Measurements from ENCODE around the gene CENPP. TPM values are rescaled to one million over a fixed set of nuclear protein-coding genes. Genes with fewer than 3 reads are reported as not detected.

The CENPP gene
- polyA plus RNA-seq, 2 of the 4 experiments (the other 2 are of a cell fraction): 7.2 to 13.4 TPM

GRCh38 chr9:92500725-92501124, 175.0 kb downstream of the CENPP start (continued):
- TF ChIP-seq JUNB (IDR thresholded peaks at IDR 0.05) (no peak), USF2 (IDR thresholded peaks at IDR 0.05) (no peak), RAD21 (conservative IDR thresholded peaks at IDR 0.05 in 1 of 2, IDR thresholded peaks at IDR 0.05 in 1 of 2) (no peak)

DNA sequence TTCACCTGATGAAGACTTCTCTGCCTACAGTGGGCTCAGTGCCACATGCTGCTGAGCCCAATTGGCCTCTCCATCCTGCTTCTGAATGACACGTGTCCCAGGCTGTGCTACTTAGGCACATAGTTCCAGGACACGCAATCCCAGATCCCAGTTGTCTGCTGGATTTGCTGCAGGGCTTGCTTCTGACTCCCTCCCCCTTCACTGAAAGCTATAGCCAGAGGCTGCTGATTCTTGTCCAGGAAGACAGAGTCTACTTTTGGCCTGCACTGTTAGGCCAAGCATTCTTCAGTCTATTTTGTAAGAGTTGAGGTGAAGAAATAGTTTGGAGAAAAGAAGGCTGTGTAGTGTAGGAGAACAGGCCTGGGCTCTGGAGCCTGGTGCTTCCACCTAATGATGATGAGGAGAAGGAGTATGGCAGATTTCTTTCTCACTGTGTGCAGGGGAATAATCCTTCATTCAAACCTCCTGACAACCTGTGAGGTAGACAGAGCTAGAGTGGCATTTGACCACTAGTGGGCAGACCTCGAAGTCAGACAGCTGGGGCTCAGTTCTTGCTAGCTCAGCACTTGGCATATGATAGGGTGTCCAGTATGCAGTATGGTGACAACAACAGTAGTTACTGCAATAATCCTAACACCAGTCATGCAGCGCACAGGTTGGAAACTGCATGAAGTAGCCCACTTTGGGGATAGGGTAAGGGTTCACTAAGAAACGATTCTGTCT, 176.1 kb downstream of the CENPP start:
- H3K27ac ChIP-seq: no peak overlapping the region
- peak; percentile 30 to 42; a peak in 2 of 5 replicates for TF ChIP-seq RAD21 (conservative IDR thresholded peaks at IDR 0.05 in 1 of 2, IDR thresholded peaks at IDR 0.05 in 1 of 2)
- peak; percentile 98 for TF ChIP-seq MAFK (IDR thresholded peaks at IDR 0.05; ENCODE audit: partially characterized antibody)
- peak; percentile 43; the same call in 1 of the 3 replicates for TF ChIP-seq SMC3 (IDR thresholded peaks at IDR 0.05)
- TF ChIP-seq CTCF (IDR thresholded peaks at IDR 0.05): peak; percentile 54
- TF ChIP-seq TP53 (CRISPR knock-in tag; IDR thresholded peaks at IDR 0.05): no peak
- TF ChIP-seq HOXB13 (CRISPR knock-in tag; IDR thresholded peaks at IDR 0.05; ENCODE audit: low read depth): no peak
- FAIRE-seq (peak; percentile 46), ATAC-seq (peak; percentile 89 to 93), DNase-seq (ENCODE audit: low read depth in 1 of 2, low spot score in 1 of 2) (peak; percentile 43 to 65)
- 66% methylated on average over 5 of the region's 5 CpGs for whole genome bisulfite sequencing (ENCODE audit: missing lambda C conversion rate)
- H3K4me2 ChIP-seq: no peak overlapping the region
- ChIA-PET POLR2A (no interaction called here), CTCF (interaction anchor here (0.6 to 1.9 kb wide), 16 partner anchors 7 to 364 kb away, joined by 3 to 10 read pairs (median 3); no protein-coding TSS in a partner anchor)
- peaks cover 19% of the 10 kb centered on the region for H3K4me1 ChIP-seq
- H3K4me3 ChIP-seq: no peak overlapping the region
- no peaks in the 10 kb centered on the region for H3K9me3 ChIP-seq

DNA sequence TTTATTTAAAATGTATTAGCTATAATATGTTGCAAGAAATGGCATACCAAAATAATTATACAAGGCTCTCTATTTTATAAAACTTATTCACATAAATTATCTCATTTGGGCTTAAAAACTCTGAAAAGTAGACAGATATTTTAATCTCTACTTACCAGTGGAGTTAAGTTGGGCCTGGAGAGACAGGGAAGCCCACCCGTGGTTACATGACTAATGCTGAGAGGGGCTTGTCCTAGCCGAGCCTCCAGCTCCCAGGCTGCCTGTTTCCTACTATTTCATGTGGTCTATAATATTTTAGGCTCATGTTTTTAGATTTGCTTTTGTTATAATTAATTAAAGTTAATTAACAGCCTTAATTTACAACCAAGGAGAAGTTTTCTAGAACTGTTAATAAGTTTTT, 177.4 kb downstream of the CENPP start:
- Histone ChIP-seq H3K27ac (no peak overlapping the region), H3K9me3 (no peaks in the 10 kb centered on the region), H3K4me2 (no peak overlapping the region), H3K4me1 (peaks cover 24% of the 10 kb centered on the region), H3K4me3 (no peak overlapping the region)
- ChIA-PET POLR2A (interaction anchor here (0.6 kb wide), 1 partner anchor 898 kb away, joined by 3 read pairs; no protein-coding TSS in a partner anchor), CTCF (interaction anchor here (1.2 to 1.9 kb wide), 6 partner anchors 9 to 131 kb away, joined by 3 to 10 read pairs (median 4); no protein-coding TSS in a partner anchor)
- ATAC-seq: no peak
- no peak for FAIRE-seq
- no peak for DNase-seq (ENCODE audit: low read depth in 1 of 2, low spot score in 1 of 2)
- 84% methylated on average over 2 of the region's 2 CpGs for WGBS (ENCODE audit: missing lambda C conversion rate)
- TF ChIP-seq GATA3 (IDR thresholded peaks at IDR 0.05; ENCODE audit: borderline replicate concordance) (no peak), ZNF302 (CRISPR knock-in tag; IDR thresholded peaks at IDR 0.05) (no peak), HEYL (CRISPR knock-in tag; IDR thresholded peaks at IDR 0.05) (no peak), EHMT2 (IDR thresholded peaks at IDR 0.05; ENCODE audit: low read depth) (no peak), SMC3 (IDR thresholded peaks at IDR 0.05) (no peak), MYC (IDR thresholded peaks at IDR 0.05; ENCODE audit: borderline replicate concordance, low read length) (no peak), RAD21 (conservative IDR thresholded peaks at IDR 0.05 in 1 of 2, IDR thresholded peaks at IDR 0.05 in 1 of 2) (no peak), FOSB (CRISPR knock-in tag; IDR thresholded peaks at IDR 0.05) (no peak), CEBPB (IDR thresholded peaks at IDR 0.05) (no peak)

DNA sequence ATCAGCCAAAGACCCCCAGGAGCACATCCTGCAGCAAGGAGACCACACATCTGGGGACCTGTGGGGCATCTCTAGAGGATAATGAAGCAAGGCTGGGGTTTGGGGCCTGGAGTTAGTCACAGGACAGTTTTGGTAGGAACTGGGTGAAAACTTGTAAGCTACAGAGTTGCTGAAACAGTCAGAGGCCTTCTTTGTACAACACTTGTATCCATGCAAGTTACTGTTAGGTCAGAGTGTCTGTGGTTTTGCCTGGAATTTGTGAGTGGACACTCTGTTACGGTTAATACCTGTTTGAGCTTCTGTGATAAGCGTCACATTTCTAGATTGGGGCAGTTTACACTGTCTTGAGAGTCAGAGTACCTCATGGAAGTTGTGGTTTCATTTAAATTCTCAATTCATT, 179.1 kb downstream of the CENPP start:
- WGBS (ENCODE audit: missing lambda C conversion rate): 92% methylated on average over 2 of the region's 2 CpGs
- TF ChIP-seq, protein P1, sequence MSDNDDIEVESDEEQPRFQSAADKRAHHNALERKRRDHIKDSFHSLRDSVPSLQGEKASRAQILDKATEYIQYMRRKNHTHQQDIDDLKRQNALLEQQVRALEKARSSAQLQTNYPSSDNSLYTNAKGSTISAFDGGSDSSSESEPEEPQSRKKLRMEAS (IDR thresholded peaks at IDR 0.05): no peak
- no peak for TF ChIP-seq CBX8 (IDR thresholded peaks at IDR 0.05)
- TF ChIP-seq HOXB5 (CRISPR knock-in tag; IDR thresholded peaks at IDR 0.05): no peak
- TF ChIP-seq EHMT2 (IDR thresholded peaks at IDR 0.05; ENCODE audit: low read depth): no peak
- no peak for TF ChIP-seq HDAC2 (IDR thresholded peaks at IDR 0.05)
- no peak for TF ChIP-seq MAFK (IDR thresholded peaks at IDR 0.05; ENCODE audit: partially characterized antibody)
- no peak for TF ChIP-seq FOSB (CRISPR knock-in tag; IDR thresholded peaks at IDR 0.05)
- no peak for TF ChIP-seq ZC3H11A (IDR thresholded peaks at IDR 0.05)
- TF ChIP-seq POLR2AphosphoS2 (conservative IDR thresholded peaks at IDR 0.05; ENCODE audit: low read length): no peak
- no peak for TF ChIP-seq MYC (IDR thresholded peaks at IDR 0.05; ENCODE audit: borderline replicate concordance, low read length)
- TF ChIP-seq HES2 (IDR thresholded peaks at IDR 0.05): no peak
- ATAC-seq (no peak), DNase-seq (ENCODE audit: low read depth in 1 of 2, low spot score in 1 of 2) (no peak), FAIRE-seq (no peak)
- H3K9me3 ChIP-seq: no peaks in the 10 kb centered on the region
- H3K4me3 ChIP-seq: no peak overlapping the region
- ChIA-PET CTCF (interaction anchor here (0.6 to 1.9 kb wide), 4 partner anchors 66 to 175 kb away, joined by 3 to 5 read pairs (median 3); no protein-coding TSS in a partner anchor), POLR2A (no interaction called here)
- peaks cover 24% of the 10 kb centered on the region for H3K4me1 ChIP-seq
- peak overlapping the region in 1 of 2 experiments; percentile 66; a peak in 3 of 6 replicates for H3K27ac ChIP-seq
- H3K4me2 ChIP-seq: peak overlapping the region; percentile 61; the same call in 2 of the 3 replicates

All from A549 (cell line).